OCI-LY3 (cell line): ENCODE results near the gene LDLRAD4.

Experiments
- H2AFZ ChIP-seq: fragments of 200-600, 300-600 bp; shearing (Covaris generic); 2 replicates; pipeline ENCODE4 v1.6.0; 2014; ENCODE audit warnings: antibody characterized with exemption, low read depth, low read length
- H3K27ac ChIP-seq: fragments of 200-600, 300-600 bp; sonication (generic); 2 replicates; pipeline ENCODE4 v1.5.1; 2014; ENCODE audit warnings: mild to moderate bottlenecking, low read length, moderate library complexity, mixed read lengths
- H3K27me3 ChIP-seq: fragments of 200-600, 300-600 bp; sonication (generic); 2 replicates; pipeline ENCODE4 v1.6.1; 2014; ENCODE audit warnings: low read depth, low read length, mixed read lengths
- H3K36me3 ChIP-seq: fragments of 200-600, 300-600 bp; sonication (generic); replicated peaks from 2 replicates; pipeline ENCODE3; 2014; ENCODE audit warnings: low read depth, low read length, mixed read lengths
- H3K4me1 ChIP-seq: fragments of 300-600, 200-600 bp; sonication (generic); 2 replicates; pipeline ENCODE4 v1.6.1; 2014; ENCODE audit warnings: low read length, mixed read lengths
- H3K4me2 ChIP-seq: fragments of 200-600, 300-600 bp; sonication (generic); 2 replicates; pipeline ENCODE4 v1.6.1; 2014; ENCODE audit warnings: low read length, mixed read lengths
- H3K4me3 ChIP-seq: fragments of 300-600, 200-600 bp; sonication (generic); 2 replicates; pipeline ENCODE4 v1.5.1; 2014; ENCODE audit warnings: antibody characterized with exemption, mild to moderate bottlenecking, low read length, moderate library complexity
- H3K79me2 ChIP-seq: fragments of 300-600, 200-600 bp; shearing (Covaris generic); 2 replicates; pipeline ENCODE4 v1.6.1; 2014; ENCODE audit warnings: mild to moderate bottlenecking, low read length, mixed read lengths
- H3K9ac ChIP-seq: fragments of 300-600, 200-600 bp; shearing (Covaris generic); 2 replicates; pipeline ENCODE4 v1.6.0; 2014; ENCODE audit warnings: mild to moderate bottlenecking, low read length, moderate library complexity
- H3K9me3 ChIP-seq: fragments of 200-600, 300-600 bp; shearing (Covaris generic); 2 replicates; pipeline ENCODE4 v1.6.1; 2014; ENCODE audit warnings: low read length, mixed read lengths; ENCODE audit not compliant: insufficient read depth
- H4K20me1 ChIP-seq: fragments of 200-600, 300-600 bp; sonication (generic); 2 replicates; pipeline ENCODE4 v1.6.1; 2016; ENCODE audit warnings: low read length, mixed read lengths; ENCODE audit not compliant: insufficient read depth
- EZH2phosphoT487 ChIP-seq: fragments of 200-600 bp; shearing (Covaris generic); IDR thresholded peaks from 2 replicates; pipeline ENCODE4 v1.6.1; 2018; ENCODE audit warnings: antibody characterized with exemption, mixed run types, low read depth
- TF ChIP-seq, protein P1 (sequence below): fragments of 200-600, 300-600 bp; sonication (generic); IDR thresholded peaks from 2 replicates; pipeline ENCODE4 v1.5.1; 2014; ENCODE audit warnings: antibody characterized with exemption, low read length, low read depth

The LDLRAD4 gene

DNA sequence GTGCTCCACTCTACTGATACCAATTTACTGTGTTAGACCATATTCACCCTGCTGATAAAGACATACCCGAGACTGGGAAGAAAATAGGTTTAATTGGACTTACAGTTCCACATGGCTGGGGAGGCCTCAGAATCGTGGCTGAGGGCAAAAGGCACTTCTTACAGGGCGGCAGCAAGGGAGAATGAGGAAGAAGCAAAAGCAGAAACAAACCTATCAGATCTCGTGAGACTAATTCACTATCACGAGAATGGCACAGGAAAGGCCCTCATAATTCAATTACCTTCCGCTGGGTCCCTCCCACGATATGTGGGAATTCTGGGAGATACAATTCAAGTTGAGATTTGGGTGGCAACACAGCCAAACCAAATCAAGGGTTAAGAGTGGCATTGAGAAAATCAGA, 65.2 kb downstream of the LDLRAD4 start:
- H3K4me1 ChIP-seq, result no peaks in the 10 kb centered on the region
- no peak overlapping the region for H3K4me3 ChIP-seq
- no peak overlapping the region for H3K27ac ChIP-seq
- no peak overlapping the region for H3K4me2 ChIP-seq
- H3K9ac ChIP-seq, result no peak overlapping the region
- H3K79me2 ChIP-seq, result no peaks in the 10 kb centered on the region
- H3K36me3 ChIP-seq, result no peaks in the 10 kb centered on the region
- no peaks in the 10 kb centered on the region for H4K20me1 ChIP-seq
- H3K9me3 ChIP-seq, result no peaks in the 10 kb centered on the region
- H2AFZ ChIP-seq, result no peak overlapping the region
- H3K27me3 ChIP-seq, result peaks cover 32% of the 10 kb centered on the region
- no peak for TF ChIP-seq EZH2phosphoT487
- TF ChIP-seq, protein P1, sequence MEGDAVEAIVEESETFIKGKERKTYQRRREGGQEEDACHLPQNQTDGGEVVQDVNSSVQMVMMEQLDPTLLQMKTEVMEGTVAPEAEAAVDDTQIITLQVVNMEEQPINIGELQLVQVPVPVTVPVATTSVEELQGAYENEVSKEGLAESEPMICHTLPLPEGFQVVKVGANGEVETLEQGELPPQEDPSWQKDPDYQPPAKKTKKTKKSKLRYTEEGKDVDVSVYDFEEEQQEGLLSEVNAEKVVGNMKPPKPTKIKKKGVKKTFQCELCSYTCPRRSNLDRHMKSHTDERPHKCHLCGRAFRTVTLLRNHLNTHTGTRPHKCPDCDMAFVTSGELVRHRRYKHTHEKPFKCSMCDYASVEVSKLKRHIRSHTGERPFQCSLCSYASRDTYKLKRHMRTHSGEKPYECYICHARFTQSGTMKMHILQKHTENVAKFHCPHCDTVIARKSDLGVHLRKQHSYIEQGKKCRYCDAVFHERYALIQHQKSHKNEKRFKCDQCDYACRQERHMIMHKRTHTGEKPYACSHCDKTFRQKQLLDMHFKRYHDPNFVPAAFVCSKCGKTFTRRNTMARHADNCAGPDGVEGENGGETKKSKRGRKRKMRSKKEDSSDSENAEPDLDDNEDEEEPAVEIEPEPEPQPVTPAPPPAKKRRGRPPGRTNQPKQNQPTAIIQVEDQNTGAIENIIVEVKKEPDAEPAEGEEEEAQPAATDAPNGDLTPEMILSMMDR, result no peak

DNA sequence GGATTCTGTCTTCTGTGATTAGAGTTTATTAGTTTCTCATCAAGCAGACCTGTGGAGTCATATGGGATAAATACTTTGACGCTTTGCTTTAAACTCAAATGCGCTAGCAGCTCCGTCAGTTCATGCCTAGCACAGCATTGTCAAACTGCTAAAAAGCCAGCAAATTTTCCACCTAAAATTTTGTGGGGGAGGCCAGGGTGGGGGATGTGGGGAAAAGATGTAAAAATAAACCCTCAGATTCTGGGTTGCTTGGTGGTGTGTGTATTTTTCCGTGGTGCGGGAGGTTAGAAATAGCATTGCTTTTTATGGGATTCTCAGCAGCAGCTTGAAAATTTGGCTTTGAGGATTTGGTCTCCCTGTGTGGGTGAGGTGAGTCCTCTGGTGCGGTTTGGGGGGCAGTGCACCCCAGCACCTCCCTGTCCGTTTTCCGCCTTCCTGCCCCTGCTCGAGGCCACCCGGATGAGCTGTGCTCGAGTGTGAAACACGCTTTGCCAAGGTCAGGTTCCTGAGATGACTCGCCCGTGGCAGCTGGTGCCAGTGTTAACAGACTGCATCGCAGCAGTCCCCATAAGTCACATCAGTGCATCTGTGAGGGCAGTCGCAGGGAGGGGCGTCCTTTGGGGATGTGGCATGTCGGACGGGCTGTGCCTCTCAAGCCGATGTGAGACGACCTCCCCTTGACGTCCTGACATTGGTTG, 65.9 kb downstream of the LDLRAD4 start:
- no peak overlapping the region for H3K9ac ChIP-seq
- H2AFZ ChIP-seq, result no peak overlapping the region
- H3K4me2 ChIP-seq, result no peak overlapping the region
- no peak overlapping the region for H3K27ac ChIP-seq
- TF ChIP-seq, protein P1, result no peak
- no peak for TF ChIP-seq EZH2phosphoT487
- H3K36me3 ChIP-seq, result no peaks in the 10 kb centered on the region
- H3K9me3 ChIP-seq, result no peaks in the 10 kb centered on the region
- peaks cover 25% of the 10 kb centered on the region for H3K27me3 ChIP-seq
- no peaks in the 10 kb centered on the region for H3K79me2 ChIP-seq
- H3K4me3 ChIP-seq, result no peak overlapping the region
- no peaks in the 10 kb centered on the region for H4K20me1 ChIP-seq
- no peaks in the 10 kb centered on the region for H3K4me1 ChIP-seq

DNA sequence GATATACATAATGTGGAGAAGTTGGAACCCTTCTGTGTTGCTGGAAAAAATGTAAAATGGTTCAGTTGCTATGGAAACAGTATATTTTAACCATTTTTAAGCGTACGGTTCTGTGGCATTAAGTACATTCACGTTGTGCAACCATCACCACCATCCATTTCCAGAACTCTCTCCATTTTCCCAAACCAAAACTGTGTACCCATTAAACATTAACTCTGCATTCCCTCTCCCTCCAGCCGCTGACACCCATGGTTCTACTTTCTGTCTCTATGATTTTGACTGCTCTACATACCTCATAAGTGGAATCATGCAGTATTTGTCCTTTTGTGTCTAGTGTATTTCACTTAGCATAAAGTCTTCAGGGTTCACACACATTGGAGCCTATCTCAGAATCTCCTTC, 67.3 kb downstream of the LDLRAD4 start:
- no peaks in the 10 kb centered on the region for H3K79me2 ChIP-seq
- H3K27ac ChIP-seq, result no peak overlapping the region
- peaks cover 16% of the 10 kb centered on the region; the same call in 1 of the 2 replicates for H3K27me3 ChIP-seq
- H3K9ac ChIP-seq, result no peak overlapping the region
- no peaks in the 10 kb centered on the region for H4K20me1 ChIP-seq
- no peak overlapping the region for H3K4me2 ChIP-seq
- H3K4me1 ChIP-seq, result no peaks in the 10 kb centered on the region
- H3K4me3 ChIP-seq, result no peak overlapping the region
- no peak for TF ChIP-seq EZH2phosphoT487
- TF ChIP-seq, protein P1, result no peak
- no peak overlapping the region for H2AFZ ChIP-seq
- no peaks in the 10 kb centered on the region for H3K36me3 ChIP-seq
- no peaks in the 10 kb centered on the region for H3K9me3 ChIP-seq

DNA sequence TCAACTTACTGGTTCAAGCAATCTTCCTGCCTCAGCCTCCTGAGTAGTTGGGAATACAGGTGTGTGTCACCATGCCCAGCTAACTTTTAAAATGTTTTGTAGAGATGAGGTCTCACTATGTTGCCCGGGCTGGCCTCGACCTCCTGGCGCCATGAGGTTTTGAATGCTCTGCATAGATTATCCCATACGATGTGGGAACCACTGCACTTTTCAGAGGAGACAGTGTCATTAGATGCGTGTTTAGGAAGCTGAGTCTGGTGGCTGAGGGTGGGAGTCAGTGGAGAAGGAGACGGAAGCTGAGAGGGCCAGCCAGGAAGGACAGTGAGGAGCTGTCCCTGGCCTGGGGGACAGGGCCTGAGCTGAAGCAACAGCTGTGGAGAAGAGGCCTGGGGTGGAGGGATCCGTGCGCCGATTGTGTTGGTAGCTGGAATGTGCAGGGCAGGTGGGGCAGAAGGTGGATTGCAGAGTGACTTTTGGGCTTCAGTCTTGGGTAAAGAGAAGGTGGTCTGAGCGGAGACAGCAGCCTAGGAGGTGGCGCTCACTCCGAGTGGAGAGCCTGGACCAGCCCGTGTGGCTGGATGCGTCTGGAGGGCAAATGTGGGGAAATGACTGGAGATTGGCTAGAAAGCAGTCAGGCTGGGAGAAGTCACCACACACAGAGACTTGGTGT, 68.0 kb downstream of the LDLRAD4 start:
- no peak overlapping the region for H3K9ac ChIP-seq

More for the DNA sequence above, 68.0 kb downstream of the LDLRAD4 start:
- H4K20me1 ChIP-seq, result no peaks in the 10 kb centered on the region
- no peaks in the 10 kb centered on the region for H3K79me2 ChIP-seq
- no peak overlapping the region for H3K4me2 ChIP-seq
- H3K9me3 ChIP-seq, result no peaks in the 10 kb centered on the region
- no peak overlapping the region for H3K27ac ChIP-seq
- no peaks in the 10 kb centered on the region for H3K4me1 ChIP-seq
- TF ChIP-seq EZH2phosphoT487, result no peak
- TF ChIP-seq, protein P1, result no peak
- H3K4me3 ChIP-seq, result no peak overlapping the region
- H3K36me3 ChIP-seq, result no peaks in the 10 kb centered on the region
- H3K27me3 ChIP-seq, result peaks cover 16% of the 10 kb centered on the region; the same call in 1 of the 2 replicates
- no peak overlapping the region for H2AFZ ChIP-seq
